Testis (tissue), 2 donors: ENCODE data around the gene OLFML2B.

Experiments
- POLR2A ChIP-seq: fragments of 450-650 bp; IDR thresholded peaks from one replicate; pipeline ENCODE4 v1.6.1; 2017; ENCODE audit warnings: antibody characterized with exemption, mild to moderate bottlenecking, moderate library complexity
- TF ChIP-seq, protein P1 (sequence below), 3 experiments: fragments of 450-650 bp in 2 of 3; fragments of 200-600 bp in 1 of 3; sonication (generic) in 1 of 3; IDR thresholded peaks; one replicate each; pipeline ENCODE4 v1.5.1; 2016 to 2019; ENCODE audit warnings: antibody characterized with exemption in 3 of 3, mild to moderate bottlenecking in 2 of 3, moderate library complexity in 1 of 3

DNA sequence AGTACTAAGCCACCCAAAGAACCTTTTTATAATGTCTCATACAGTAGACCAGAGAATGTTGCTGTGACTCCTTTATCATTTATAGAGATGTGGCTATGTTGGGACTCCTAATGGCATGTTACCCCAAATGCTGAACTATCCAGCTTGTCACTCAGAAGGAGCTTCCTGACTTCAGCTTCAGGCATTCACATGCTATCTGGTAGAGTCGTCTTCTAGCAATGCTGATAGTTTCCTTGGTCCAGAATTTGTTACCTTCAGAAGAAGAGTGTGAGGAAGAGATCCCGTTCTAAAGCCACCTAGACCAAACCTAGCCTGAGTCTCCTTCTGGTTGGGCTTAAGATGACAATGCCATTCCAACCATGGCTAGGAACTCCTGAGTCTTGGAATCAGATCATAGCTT lies 68.1 kb downstream of the OLFML2B start:
- TF ChIP-seq, protein P1, sequence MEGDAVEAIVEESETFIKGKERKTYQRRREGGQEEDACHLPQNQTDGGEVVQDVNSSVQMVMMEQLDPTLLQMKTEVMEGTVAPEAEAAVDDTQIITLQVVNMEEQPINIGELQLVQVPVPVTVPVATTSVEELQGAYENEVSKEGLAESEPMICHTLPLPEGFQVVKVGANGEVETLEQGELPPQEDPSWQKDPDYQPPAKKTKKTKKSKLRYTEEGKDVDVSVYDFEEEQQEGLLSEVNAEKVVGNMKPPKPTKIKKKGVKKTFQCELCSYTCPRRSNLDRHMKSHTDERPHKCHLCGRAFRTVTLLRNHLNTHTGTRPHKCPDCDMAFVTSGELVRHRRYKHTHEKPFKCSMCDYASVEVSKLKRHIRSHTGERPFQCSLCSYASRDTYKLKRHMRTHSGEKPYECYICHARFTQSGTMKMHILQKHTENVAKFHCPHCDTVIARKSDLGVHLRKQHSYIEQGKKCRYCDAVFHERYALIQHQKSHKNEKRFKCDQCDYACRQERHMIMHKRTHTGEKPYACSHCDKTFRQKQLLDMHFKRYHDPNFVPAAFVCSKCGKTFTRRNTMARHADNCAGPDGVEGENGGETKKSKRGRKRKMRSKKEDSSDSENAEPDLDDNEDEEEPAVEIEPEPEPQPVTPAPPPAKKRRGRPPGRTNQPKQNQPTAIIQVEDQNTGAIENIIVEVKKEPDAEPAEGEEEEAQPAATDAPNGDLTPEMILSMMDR (IDR thresholded peaks at IDR 0.05): no peak
- no peak for TF ChIP-seq POLR2A
